Left colon (tissue), 2 donors: ENCODE measurements around the gene NXN. TPM values are rescaled to one million over a fixed set of nuclear protein-coding genes. Genes with fewer than 3 reads are reported as not detected.
A peak's percentile ranks its signal among the peaks of the same experiment; 100 is the strongest.
"Not testable (repeated sequence)": the region's sequence is repeated elsewhere in the genome, so short reads cannot be mapped to it uniquely, and the experiment has no call there.

ENCODE experiments used
- ATAC-seq: fragments of 200-7000 bp; cut with Tn5 transposase; one replicate; pipeline ENCODE4 v1.9.1; 2020; ENCODE audit warnings: mild to moderate bottlenecking, moderate library complexity
- DNase-seq, 2 donors: peaks; one replicate each; pipeline ENCODE4 v3.0.0-alpha.2; 2020
- intact Hi-C, 2 donors: fragments of 100-400 bp; cut with DNase I in 1 of 2; cut with micrococcal nuclease in 1 of 2; formaldehyde crosslinking; loops; one replicate each; pipeline versions ENCODE4 v1.11.2 to v1.14.0; 2022; cut with DNase I, micrococcal nuclease
- total RNA-seq, 2 donors: library from RNA; stranded (reverse); fragmentation: NEBNext Ultra II Directional; extraction: Animal tissue kit (Norgen Biotek cat#: 25700); gene quantifications; one replicate each; pipeline ENCODE4 v1.2.1, GENCODE V29; 2021
- donor health status: DM: no; HTN: no; CAD: no.
- donor health status: DM: yes; HTN: yes; CAD: no.

NXN gene
- total RNA-seq, 2 donors from 2014 or later: 3.9 to 14.5 TPM

DNA sequence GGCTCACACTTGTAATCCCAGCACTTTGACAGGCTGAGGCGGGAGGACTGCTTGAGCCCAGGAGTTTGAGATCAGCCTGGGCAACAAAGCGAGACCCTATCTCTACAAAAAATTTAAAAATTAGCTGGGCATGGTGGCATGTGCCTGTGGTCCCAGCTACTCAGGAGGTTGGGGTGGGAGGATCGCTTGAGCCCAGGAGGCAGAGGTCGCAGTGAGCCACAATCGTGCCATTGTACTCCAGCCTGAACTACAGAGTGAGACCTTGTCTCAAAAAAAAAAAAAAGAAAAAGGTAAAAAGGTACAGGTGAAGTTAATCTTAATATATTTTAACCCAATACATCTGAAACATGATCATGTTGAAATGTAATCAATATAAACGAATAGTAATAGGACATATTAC lies 73.9 kb downstream of the NXN start:
- DNase-seq, intact Hi-C loops, ATAC-seq: not testable (repeated sequence)

DNA sequence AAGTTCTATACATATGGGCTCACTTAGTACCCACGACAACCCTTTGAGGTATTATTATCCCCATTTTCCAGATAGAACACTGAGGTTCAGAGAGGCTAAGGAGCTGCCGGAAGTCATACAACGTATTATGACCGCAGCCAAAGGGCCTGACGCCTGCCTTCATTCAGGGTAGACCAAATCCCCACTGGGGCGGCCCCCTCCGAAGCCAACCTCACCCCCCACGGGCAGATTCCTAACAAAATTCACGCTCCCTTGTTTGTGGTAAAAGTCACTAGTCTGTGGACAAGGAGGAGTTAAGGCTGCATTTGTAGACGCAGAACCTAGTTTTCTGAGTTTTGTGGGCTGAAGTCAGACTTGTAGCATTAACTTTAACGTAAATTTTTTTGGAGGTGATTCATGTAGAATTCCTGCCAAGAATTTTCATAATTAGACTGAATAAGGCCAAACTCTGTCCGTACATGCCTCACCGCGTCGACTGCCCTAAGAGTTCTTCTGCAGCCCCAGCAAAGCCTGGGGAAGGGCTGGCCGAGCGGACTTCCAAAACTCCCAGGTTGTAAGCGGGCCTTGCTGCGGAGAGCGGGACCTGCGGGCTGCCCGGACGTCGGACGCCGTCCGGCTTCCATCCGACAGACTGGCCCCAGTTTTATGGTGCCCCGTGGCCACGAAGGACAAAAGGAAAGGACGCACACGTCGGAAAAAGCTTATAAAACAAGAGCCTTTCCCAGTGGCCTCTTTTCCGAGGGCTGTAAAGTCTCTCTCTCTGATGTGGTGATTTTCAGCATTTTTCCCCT lies 75.7 kb downstream of the NXN start:
- ATAC-seq (no peak), DNase-seq (no peak)
- intact Hi-C loops: no loop called here

DNA sequence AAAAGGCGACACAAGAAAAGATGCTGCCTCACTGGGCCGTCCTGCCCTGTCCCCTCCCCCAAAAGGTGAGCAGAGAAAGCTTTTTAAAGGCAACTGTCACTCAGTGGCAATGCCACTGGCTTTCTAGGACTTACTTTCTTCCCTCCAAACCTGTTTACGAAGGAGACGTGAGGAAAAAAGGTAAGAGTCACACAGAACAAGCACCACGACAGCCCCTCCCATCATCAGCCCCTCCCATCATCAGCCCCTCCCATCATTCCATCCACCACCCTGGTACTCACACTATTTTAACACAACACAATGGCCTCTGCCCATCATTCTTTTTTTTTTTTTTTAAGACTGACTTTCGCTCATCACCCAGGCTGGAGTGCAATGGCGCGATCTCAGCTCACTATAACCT lies 77.1 kb downstream of the NXN start:
- no peak for DNase-seq
- no peak for ATAC-seq
- intact Hi-C loops: no loop called here

DNA sequence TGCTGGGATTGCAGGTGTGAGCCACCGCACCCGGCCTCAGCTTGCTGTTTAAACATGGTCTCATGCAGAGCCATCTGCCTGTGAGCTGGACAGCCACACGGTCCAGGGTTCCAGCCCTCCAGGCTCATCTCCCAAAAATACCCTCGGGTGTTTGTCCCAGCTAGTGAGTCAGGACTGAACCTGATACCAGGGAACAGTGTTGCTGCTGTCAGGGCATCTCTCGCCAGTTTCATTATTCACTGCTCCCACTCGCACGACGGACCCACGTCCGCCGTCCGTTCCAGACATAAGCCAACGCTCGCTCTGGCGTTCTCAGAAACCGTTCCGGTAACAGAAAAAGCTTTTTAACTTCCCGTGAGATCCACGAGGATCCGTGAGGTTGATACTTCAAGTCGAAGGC lies 77.6 kb downstream of the NXN start:
- no peak for DNase-seq
- no peak for ATAC-seq
- intact Hi-C loops: no loop called here

DNA sequence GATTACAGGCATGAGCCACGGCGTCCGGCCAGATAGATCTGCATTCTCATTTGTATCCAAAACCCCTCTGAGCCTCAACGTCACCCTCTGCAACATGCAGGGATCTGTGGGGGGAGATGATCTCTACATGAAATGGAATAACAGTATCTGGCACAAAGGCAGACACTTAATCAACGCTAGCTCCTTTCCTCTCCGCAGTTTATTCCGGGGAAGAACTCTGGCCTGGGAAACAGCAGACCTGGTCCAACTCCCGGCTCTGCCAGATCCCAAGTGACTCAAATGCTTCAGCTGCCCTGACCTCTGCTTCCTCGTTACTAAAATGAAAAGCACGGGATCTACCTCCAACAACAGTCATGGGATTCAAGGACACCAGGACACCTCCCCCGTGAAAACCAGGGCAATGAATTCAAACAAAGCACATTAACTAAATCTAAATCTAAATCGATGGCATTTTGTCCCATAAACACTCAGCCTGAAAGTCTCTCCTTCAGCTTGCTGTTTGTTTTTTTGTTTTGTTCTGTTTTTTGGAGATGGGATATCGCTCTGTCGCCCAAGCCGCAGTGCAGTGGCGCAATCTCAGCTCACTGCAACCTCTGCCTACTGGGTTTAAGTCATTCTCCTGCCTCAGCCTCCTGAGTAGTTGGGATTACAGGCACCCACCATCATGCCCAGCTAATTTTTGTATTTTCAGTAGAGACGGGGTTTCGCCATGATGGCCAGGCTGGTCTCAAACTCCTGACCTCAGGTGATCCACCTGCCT lies 78.2 kb downstream of the NXN start:
- DNase-seq (peak in 1 of 2 donors; percentile 65), ATAC-seq (no peak)
- intact Hi-C loops: no loop called here

DNA sequence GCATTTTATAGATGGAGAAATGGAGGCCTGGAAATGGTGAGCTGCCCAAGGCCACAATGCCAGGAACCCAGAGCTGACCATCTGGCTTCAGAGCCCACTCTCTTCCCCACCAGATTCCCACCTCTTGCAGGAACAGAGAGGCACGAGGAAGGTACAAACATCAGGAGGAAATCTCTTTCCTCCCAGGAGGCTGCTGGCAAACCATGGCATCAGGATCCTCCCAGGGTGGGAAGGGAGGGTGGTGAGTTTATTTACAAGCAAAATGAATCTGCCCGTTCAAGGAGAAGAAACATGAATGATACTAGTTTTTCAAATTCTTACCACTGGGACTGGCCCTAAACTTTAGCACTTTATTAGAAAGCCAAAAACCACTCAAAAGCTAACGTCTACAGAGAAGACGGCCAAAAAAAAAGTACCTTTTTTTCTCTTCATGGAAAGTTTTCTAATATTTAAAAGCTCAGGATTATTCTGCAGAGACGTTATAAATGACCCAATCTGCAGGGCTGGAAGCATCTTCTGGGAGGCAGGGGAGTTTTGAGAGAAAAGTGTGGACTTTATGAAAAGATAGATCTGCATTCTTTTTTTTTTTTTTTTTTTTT lies 79.1 kb downstream of the NXN start:
- DNase-seq: no peak
- intact Hi-C loops: no loop called here

DNA sequence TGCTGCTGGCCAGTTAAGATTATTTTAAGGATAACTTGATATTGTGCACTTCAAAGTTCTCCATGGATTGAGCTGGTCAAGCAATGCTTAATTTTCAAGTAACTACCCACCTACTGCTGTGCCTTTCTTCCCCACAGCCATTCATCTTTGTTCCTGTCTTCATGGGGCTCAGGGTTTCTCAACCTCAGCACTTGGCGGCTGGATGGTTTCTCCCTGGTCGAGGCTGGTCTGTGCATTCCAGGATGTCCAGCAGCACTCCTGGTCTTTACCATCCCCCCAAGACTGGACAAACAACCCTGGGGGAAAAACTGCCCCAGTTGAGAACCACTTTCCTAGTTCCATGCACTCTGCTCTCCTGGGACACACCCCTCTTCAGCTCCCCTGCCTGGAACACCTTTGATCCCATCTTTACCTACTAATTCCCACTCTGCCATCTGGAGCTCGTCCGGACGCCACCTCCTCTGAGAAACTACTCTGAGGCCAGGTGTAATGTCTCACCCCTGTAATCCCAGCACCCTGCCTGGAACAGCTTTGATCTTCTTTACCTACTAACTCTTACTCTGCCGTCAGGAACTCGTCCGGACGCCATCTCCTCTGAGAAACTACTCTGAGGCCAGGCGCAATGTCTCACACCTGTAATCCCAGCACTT lies 81.5 kb downstream of the NXN start:
- no peak for ATAC-seq
- no peak for DNase-seq
- intact Hi-C loops: no loop called here

More for the DNA sequence above, 79.1 kb downstream of the NXN start:
- no peak for ATAC-seq

DNA sequence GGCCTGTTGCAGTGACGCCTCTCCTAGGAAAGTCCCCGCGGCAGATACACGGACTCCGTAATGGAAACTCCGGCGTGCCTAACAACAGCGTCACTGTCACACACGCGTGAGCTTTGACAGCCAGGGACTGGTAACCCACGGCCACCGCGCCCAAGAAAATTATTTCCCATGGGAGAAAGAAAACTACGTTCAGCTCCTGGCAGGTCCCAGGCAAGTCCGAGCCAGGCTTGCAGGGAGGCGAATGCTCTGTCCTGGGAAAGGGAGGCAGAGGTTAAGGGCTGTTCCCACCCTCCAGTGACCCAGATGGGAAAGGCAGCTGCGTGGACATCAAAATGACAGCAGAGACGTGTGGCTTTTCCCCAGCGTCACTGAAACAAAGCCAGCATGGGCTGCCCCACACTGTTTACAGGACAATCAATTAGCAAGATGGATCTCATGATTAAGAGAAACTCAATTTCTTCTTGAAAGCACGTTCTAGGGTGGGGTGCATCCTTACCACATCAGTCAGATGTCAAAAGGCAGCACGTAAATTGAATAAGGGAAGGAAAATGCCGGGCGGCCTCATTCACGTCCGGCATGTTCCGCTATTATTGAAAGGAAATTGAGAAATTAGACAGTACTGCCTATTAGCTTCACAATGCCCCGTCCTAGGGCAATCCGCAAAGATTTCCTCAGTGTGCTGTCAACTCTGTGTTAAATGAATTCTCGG lies 82.5 kb downstream of the NXN start:
- intact Hi-C loops: no loop called here
- DNase-seq: peak in 1 of 2 donors; percentile 37
- ATAC-seq: no peak

DNA sequence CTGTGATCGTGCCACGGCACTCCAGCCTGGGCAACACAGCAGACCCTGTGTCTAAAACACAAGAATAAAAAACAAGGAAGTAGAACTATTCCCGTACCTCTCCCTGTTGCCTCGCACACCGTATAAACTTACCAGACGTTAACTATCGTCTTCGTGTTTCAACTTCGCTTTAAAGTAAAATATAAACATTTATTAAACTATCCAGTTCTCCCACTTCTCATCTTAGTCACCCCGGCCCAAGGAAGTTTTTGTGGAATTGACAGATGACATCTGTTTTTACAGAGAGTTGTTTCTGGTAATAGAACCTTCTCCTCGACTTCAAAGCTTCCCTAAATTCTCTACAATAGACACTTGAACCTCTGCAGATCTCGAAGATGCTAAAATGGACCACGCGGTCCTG lies 83.1 kb downstream of the NXN start:
- no peak for DNase-seq
- intact Hi-C loops: no loop called here

DNA sequence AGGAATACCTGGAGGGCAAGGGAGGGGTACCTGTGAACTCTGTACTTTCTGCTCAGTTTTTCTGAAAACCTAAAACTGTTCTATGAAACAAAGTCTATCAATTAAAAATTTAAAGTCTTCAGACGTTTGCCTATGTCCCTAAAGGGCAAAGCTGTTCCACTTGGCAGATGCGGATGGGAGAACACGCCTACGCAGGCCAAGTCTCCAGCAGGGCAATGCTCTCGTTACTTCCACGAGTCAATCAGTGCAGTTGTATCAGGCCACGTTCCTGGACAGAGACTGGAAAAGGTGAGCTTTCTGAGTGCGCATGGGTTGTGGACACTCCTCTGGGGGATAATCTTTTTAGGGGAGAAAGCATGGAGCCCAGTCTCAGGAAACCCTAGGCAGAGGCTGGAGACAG lies 86.6 kb downstream of the NXN start:
- intact Hi-C loops: no loop called here
- ATAC-seq (no peak), DNase-seq (no peak)

More for the DNA sequence above, 83.1 kb downstream of the NXN start:
- ATAC-seq: no peak

DNA sequence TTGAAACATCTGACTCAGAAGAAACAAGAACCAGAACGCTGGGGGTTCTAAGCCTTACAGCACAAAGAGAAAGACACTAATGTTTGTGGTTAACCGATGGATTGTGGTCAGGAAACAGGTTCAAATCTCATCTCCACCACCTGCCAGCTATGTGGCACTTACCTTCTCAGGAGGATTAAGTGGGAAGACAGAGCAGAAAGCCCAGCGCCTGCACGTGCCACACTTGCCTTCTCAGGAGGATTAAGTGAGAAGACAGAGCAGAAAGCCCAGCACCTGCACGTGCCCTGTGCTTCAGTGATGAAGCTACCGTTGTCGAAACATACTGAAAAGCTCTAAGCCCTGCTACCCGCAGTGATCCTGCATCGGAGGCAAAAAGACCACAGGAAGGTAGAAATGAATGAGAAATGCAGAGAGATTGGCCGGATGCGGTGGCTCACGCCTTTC lies 90.6 kb downstream of the NXN start:
- no peak for DNase-seq
- intact Hi-C loops: no loop called here
- no peak for ATAC-seq

DNA sequence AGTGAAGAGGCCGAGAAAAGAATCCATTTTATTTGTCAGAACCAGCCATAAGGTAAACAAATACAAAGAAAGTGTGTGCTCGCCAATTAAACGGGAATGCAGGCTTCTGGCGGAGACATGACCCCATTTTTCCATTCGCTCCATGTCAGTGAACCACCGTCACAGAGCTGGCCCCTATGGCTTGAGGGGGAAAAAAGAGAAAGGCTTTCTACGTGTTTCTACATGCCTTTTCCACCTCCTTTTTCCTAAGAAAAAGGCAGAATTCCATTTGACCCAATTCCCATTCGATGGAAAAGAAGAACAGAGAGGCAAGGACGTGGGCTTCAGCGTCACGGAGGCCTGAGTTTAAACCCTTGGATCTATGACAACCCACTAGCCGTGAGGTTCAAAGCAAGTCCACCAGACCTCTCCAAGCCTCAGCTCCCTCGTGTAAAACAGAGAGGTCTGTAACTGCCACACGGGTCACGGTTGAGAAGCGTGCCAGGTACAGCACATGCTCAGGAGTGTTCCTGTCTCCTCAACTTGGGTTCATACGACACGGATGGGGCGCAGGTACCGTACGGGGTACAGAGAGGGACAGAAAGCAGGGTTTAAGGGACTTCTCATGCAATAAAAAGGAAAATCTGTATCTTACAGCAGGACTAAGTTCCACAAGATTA lies 91.9 kb downstream of the NXN start:
- no peak for DNase-seq
- intact Hi-C loops: no loop called here
- ATAC-seq: no peak

DNA sequence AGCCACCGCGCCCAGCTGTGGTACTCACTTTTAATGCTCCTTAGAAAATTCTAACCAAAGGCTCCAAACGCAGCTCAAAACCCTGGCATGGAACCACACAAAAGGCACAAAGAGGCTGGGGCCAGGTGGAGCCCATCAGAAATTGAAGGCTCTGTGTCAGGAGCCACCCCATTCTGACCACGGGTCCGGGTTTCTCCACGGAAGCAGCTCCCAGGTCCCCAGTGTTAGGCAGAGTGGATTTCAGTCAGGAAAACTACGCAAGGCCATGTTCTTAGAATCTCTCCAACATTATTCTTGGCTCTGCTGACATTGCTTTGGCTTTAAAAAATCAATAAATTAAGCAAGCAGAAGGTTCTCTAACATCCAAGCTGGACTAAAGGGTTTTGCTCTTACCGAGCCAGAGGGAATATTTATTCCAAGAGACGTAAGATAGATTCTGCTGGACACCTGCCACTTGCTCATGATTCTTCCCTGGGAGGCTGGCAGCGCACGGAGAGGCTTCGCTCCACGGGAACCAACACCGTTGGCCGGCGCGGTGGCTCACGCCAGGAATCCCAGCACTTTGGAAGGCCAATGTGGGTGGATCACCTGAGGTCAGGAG lies 93.5 kb downstream of the NXN start:
- ATAC-seq (no peak), DNase-seq (peak; percentile 51 to 59)
- intact Hi-C loops: no loop called here

DNA sequence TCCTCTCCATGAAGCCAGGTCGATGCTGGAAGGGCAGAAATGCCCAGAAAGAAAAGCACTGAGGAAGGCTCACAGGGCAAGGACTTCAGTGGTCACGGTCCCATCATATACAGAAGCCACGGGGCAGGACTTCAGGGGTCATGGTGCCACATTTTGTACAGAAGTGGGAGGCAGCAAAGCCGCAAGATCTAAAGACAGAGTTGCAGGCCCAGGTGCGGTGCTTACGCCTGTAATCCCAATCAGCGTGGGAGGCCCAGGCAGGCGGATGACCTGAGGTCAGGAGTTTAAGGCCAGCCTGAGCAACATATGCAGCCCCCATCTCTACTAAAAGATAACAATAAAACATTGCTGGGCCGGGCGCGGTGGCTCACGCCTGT lies 96.0 kb downstream of the NXN start:
- intact Hi-C loops: no loop called here
- ATAC-seq: no peak
- DNase-seq: no peak

DNA sequence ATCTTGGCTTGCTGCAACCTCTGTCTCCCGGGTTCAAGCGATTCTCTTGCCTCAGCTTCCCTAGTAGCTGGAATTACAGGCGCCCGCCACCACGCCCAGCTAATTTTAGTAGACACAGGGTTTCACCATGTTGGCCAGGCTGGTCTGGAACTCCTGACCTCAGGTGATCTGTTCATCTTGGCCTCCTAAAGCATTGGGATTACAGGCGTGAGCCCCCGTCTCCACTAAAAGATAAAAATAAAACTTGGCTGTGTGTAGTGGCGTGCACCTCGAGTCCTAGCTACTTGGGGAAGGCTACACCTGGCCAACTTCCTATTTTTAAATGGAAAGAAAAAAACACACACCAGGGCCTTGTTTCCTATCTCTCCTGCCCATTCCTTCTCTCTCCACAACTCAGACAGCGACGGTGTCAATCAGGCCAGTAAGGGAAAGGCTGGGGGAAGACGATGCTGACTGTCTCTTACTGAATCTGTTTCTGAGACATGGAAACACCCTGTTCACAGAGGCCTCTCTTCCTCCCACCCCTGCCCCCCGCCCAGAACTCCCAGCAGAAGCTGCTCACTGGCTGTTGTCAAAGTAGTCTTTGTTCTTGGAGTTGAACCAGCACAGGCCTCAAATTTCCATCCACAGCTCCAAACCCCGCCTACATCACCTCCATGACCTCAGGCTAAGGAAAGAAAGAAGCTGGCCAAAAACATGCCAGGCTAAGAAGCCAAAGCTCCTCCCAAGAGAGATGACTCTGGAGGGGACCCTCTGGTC lies 96.6 kb downstream of the NXN start:
- intact Hi-C loops: no loop called here
- DNase-seq: peak in 1 of 2 donors; percentile 71
- no peak for ATAC-seq

DNA sequence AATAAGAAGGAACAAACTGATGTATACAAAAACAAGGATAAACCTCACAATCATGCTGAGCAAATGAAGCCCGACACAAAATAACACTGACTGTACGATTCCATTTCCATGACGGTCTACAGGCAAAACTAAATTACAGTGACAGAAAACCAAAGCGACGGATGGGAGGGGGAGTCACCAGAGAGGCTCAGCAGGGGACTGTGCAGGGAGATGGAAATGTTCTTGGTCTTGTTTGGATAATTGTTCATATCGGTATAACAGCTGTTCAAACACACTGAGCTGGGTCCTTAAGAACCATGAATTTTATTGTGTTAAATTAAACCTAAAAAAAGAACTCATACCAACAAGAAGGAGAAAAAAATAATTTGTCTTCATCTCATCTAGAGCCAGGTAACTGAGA lies 97.8 kb downstream of the NXN start:
- intact Hi-C loops: no loop called here
- DNase-seq (no peak), ATAC-seq (no peak)
